G401 (cell line): ENCODE measurements around the gene TEFM. TPM values are rescaled to one million over a fixed set of nuclear protein-coding genes. Genes with fewer than 3 reads are reported as not detected.

Source experiments
- total RNA-seq: library from RNA; depleted of rRNA; stranded (reverse); fragments of >200 nt; shearing (Covaris generic); gene quantifications from 2 replicates; pipeline ENCODE4 v1.2.3, GENCODE V29; 2014; rRNA removed

Gene TEFM
- total RNA-seq, 1 experiment from 2014 or later: 27.6 TPM

Other genes with a start within 250 kb of the TEFM start
- 21.5 and 25.3 TPM in 2 replicates for gene CRLF3, start 81.5 kb downstream of the TEFM start, total RNA-seq
- gene ATAD5, start 74.3 kb downstream of the TEFM start, total RNA-seq: 3.8 and 11.2 TPM in 2 replicates
- 3.0 and 3.7 TPM in 2 replicates for gene ADAP2, start 15.7 kb upstream of the TEFM start, total RNA-seq
- gene RNF135, start 64.8 kb upstream of the TEFM start, total RNA-seq: 1.2 TPM in 2 replicates
- 11.1 and 15.1 TPM in 2 replicates for gene NF1, start 188.7 kb upstream of the TEFM start, total RNA-seq